ELR (cell line): ENCODE measurements around the gene RELCH.

Experiments used
- DNase-seq: peaks from one replicate; pipeline ENCODE4 v3.0.0-alpha.2; 2015; ENCODE audit warnings: low read depth

Gene RELCH

DNA sequence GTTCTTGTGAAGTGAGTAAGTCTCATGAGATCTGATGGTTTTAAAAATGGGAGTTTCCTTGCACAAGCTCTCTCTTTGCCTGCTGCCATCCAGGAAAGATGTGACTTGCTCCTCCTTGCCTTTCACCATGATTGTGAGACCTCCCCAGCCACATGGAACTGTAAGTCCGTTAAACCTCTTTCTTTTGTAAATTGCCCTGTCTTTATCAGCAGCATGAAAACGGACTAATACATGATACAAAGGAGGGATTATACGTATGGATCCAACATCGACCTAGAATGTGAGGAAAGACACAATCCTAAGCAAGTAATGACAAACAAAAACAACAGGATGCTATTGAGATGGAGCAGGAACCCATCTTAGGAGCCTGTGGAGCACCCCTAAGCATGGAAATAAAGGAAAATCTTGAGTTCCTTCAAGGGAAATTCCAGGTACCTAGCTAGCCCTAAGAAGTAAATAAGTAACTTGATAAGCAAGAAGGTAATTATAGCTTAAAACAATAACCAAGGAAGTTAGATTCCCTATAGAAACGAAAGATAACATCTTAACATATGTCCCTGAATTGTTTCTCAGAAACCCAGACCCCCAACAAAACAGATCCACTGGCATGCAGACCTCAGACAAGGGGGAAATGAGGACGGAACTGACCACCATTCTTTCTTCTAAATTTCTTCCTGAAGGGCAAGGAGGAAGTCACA is 136.6 kb downstream of the RELCH start:
- no peak for DNase-seq

DNA sequence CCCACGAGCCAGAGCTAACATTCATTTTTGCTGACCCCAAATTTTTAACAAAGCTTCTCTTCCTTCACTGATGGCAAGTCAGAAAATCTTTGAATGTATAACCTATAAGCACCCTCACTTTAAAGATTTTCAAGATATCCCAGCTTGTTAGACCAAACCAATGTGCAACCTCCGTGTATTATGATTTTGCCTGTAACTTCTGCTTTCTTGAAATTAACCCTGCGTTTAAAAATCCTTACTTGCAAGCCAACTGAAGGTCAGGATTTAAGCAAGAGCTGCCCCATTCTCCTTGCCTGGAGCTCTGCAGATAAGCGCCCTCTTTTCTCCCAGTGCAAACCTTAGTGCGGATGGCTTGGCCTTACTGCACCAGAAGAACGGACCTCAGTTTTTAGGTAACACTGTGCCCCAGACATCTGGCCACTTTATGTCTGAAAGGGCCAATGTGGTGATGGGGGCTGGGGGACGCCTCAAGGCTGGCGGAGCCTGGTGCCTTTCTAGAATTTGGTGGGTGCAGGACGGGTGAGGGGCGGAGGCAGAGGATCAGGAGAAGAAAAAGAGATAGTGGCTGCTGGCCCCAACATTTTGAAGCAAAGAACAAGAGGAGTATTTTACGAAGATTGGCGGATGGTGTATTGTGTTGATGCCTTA is 137.2 kb downstream of the RELCH start:
- no peak for DNase-seq

- peak; percentile 47 for DNase-seq
Observed at GRCh38 chr18:62324917-62325805, 138.1 kb downstream of the RELCH start, which contains the start of gene TNFRSF11A. Gene TNFRSF11A, plus strand, starts transcription at chr18:62325310. Its CDS starts 43 bp downstream, at chr18:62325353.

DNA sequence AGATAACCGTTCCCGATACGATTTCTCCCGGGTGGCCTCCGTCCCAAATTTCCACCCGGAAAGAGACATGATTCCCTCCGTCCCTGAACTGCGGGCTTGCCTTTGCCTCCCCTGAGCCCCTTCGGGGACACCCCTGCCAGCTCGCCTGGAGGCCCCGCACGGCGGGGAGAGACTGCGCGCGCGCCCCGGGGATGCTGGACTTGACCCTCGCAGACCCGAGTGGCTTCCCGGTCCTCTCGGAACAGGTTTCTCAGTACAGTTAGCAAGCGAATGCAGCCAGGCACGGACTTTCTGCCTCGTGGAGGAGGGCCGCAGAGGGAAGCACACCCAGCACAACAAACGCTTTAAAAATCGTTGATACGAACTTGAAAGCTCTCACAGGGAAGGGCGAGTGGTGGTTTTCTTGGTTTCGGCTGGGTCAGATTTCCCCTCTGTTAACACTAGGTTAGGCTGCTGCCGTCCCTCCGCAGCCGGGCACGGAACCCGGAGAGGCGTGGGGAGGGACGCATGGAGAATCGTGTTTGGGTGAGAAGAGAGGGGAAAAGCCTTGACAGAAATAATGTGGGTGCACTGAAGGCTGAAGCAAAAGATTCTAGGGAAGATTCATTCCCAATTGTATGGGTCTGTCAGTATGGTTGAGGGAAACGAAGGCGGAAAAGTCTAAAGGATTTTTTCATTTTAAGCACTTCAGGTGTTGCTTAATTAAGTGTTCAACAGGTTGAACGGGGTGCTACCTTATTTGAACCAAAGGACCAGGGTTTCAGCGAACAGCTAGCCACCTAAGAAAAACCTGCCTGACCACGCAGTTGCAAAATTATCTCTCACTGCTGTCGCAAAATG is 139.0 kb downstream of the RELCH start:
- peak; percentile 22 for DNase-seq

- no peak for DNase-seq
Observed at GRCh38 chr18:62326646-62327348, 139.7 kb downstream of the RELCH start.

DNA sequence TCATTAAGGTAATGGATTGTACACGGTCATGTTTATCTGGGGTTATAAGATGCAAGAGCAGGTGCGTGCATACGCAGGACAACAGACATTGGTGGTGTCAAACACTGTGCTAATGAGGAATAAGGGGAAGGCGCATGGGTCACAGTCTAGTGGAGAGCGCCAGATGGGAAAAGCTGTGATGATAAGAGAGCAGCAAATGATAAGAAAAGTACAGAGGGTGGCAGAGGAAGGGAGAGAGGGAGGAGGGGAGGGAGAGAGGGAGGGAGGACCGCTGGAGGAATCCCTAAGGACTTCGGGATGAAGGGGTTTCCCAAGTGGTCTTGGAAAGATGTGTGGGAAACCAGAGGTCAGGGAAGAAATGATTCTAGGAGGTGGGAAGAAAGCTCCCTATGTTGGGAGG is 140.9 kb downstream of the RELCH start:
- DNase-seq, result no peak

- no peak for DNase-seq
Observed at GRCh38 chr18:62328586-62329525, 141.8 kb downstream of the RELCH start.

DNA sequence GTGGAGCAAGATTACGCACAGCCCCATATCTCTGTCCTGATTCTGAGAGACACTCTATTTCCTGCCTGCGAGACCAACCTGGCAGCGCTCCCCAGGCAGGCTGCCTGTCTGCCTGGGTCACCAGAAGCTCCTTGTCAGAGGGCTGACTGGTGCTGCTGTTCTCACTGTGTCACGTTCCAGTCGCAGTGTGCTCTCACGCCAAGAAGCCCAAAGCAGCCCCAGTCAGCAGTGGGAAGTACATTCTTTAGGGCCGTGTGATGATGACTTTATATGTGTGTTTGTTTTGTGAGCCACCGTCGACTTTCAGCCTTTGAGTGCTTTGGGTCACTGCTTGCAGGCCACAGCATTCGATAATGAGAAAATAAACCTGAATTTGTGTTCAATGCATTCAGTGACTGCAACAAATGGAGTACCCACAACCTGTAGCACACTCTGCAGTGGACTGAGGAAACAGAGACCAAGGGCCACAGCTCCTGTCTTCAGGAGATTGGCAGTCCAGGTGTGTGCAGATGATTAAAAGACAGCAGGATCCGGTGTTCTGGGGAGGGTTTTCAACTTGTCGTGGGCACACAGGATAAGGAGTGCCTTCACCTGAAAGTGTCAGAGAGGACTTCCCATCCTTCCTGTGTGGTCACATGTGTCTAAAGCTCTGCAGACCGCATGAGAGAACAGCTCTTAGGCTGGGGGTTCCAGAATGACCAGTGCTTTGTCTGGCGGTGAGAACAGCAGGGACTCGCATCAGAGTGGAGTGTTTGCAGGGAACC is 142.8 kb downstream of the RELCH start:
- peak; percentile 77 for DNase-seq

GRCh38 chr18:62330650-62331049 is 143.6 kb downstream of the RELCH start:
- DNase-seq, result no peak

DNA sequence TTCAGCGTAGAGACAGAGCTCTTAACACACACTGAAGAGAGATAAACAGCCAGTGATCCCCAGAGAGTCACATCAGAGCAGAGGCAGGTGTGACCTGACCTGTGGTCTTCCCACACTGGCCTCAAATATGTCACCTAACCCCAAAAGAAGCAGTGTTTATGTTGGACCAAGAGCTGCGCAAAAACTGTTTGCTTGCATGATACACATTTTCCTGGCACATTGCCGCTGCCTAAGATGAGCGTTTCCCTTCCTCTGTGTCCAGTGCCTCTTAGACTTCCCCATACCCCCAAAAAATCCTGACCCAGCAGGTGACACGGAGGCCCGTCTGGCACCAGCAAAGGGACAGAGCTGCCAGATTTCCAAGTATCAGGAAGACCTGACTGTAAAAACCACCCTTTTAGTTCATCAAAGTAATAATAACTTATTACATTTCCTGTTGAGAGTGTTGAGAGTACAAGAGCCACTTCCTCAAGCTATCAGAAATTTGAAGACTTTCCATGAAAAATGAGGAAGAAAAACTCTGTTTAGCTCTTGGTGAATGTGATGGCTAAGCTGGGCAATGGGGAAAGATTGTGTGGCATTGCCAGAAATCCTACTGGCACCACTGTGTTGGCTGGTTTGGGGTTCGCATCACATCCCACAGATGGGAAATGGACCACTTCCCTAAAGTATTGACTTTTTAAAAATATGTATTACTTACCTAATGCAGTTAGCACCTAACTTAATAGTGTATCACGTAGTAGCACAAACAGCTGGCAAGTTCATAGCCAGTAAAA is 144.7 kb downstream of the RELCH start:
- no peak for DNase-seq

DNA sequence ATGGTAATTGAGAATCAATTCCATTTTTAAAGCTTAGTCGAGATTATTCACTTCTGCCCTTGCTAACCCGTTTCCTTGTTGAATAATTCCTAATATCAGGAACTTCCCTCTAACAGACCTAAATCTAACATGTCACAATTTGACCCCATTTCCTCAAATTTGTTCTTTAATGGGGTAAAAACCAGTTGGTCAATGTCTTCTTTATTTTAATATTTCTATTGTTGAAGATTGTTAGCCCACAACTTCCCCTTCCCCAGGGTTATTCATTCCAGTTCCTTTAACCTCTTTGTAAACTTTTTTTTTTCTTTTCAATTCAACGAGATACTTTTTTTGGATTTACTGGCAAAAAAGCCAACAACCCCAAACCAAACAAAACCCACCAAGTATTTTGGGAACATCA is 145.4 kb downstream of the RELCH start:
- DNase-seq, result no peak

GRCh38 chr18:62332964-62333695 is 146.1 kb downstream of the RELCH start:
- no peak for DNase-seq

DNA sequence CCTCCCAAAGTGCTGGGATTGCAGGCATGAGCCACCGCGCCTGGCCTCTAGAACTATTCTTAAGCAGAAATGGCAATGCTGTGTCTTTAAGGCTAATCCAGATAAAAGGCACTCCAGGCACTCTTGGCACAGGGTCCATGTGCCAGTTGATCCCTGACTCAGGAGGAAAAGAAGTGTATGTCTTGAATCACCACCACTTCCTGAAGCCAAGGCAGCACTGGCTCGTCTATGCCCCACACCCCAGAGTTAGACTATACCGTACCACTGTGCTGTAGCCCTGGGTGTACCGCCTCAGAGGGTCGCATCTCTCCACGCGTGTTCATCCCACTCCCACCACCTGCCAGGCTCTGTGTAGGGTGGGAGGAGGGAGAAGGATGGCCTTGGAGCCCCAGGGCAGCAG is 147.1 kb downstream of the RELCH start:
- DNase-seq, result peak; percentile 71

DNA sequence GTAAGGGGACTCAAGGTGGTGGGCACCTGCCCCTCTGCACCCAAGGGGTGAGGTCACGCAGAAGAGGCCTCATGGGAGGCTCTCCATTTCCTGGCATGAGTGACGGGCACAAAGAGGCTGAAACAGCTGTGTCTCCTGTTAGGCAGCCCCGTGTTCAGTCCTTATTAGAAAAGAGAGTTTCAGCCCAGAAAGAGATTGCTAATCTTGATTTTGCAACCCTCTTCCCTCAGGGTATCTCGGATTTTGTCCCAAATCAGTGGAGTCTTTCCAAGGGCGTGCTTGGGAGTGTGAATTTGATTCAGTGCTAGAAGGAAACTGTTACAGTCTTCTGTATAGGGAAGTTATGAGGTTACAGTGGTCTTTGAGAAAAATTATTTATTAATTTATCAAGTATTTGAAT is 148.4 kb downstream of the RELCH start:
- DNase-seq, result no peak

DNA sequence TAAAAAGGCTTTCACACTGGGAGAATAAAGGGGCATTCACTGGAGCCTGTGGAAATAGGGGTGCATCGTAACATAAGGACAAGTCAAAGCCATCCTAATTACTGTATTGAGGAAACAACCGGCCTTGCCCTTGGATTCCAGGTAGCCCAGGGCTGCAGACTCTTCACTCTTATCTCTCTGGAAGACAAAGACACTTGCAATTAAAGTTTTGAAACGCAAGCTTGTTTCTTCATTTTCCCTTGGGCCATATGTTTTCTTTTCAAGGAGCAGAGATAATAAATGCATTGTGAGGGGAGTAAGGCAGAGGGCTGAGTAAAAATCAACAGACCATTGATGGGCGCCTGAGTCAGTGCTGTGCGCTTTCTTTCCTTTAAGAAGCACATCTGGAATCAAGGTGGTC is 149.6 kb downstream of the RELCH start:
- no peak for DNase-seq

- DNase-seq, result no peak
Observed at GRCh38 chr18:62337336-62337735, 150.3 kb downstream of the RELCH start.

GRCh38 chr18:62338446-62339105 is 151.5 kb downstream of the RELCH start:
- no peak for DNase-seq
